Parathyroid adenoma (tissue), 2 donors: ENCODE measurements around the gene OR2L5.

Source experiments
- H2AFZ ChIP-seq: fragments of 300-600 bp; sonication (generic); one replicate; pipeline ENCODE4 v1.7.0; 2017; ENCODE audit warnings: antibody characterized with exemption, mild to moderate bottlenecking
- H3K27ac ChIP-seq: fragments of 300-600 bp; sonication (generic); one replicate; pipeline ENCODE4 v1.7.0; 2017
- H3K27me3 ChIP-seq: fragments of 300-600 bp; sonication (generic); one replicate; pipeline ENCODE4 v1.7.0; 2017; ENCODE audit warnings: low read length; ENCODE audit not compliant: control insufficient read depth, insufficient read depth
- H3K36me3 ChIP-seq: fragments of 300-600 bp; sonication (generic); one replicate; pipeline ENCODE4 v1.7.0; 2017; ENCODE audit warnings: low read length; ENCODE audit not compliant: control insufficient read depth, insufficient read depth
- H3K4me1 ChIP-seq: fragments of 300-600 bp; sonication (generic); one replicate; pipeline ENCODE4 v1.7.0; 2017; ENCODE audit warnings: control low read depth
- H3K4me2 ChIP-seq: fragments of 300-600 bp; sonication (generic); one replicate; pipeline ENCODE4 v1.7.0; 2017; ENCODE audit warnings: low read length
- H3K4me3 ChIP-seq: fragments of 300-600 bp; sonication (generic); one replicate; pipeline ENCODE4 v1.7.0; 2017; ENCODE audit warnings: low read depth, low read length
- H3K79me2 ChIP-seq: fragments of 300-600 bp; sonication (generic); one replicate; pipeline ENCODE4 v1.7.0; 2017; ENCODE audit warnings: control low read depth
- H3K9ac ChIP-seq: fragments of 300-600 bp; sonication (generic); one replicate; pipeline ENCODE4 v1.7.0; 2017; ENCODE audit warnings: mild to moderate bottlenecking
- H3K9me3 ChIP-seq: fragments of 300-600 bp; sonication (generic); one replicate; pipeline ENCODE4 v1.7.0; 2017; ENCODE audit warnings: low read length; ENCODE audit not compliant: control insufficient read depth
- TF ChIP-seq, protein P1 (sequence below): fragments of 300-600 bp; sonication (generic); IDR thresholded peaks from one replicate; pipeline ENCODE4 v1.7.0; 2017; ENCODE audit warnings: antibody characterized with exemption, mild to moderate bottlenecking
- donor health status: primary hyperparathyroidism.

OR2L5 gene, protein sequence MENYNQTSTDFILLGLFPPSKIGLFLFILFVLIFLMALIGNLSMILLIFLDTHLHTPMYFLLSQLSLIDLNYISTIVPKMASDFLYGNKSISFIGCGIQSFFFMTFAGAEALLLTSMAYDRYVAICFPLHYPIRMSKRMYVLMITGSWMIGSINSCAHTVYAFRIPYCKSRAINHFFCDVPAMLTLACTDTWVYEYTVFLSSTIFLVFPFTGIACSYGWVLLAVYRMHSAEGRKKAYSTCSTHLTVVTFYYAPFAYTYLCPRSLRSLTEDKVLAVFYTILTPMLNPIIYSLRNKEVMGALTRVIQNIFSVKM

DNA sequence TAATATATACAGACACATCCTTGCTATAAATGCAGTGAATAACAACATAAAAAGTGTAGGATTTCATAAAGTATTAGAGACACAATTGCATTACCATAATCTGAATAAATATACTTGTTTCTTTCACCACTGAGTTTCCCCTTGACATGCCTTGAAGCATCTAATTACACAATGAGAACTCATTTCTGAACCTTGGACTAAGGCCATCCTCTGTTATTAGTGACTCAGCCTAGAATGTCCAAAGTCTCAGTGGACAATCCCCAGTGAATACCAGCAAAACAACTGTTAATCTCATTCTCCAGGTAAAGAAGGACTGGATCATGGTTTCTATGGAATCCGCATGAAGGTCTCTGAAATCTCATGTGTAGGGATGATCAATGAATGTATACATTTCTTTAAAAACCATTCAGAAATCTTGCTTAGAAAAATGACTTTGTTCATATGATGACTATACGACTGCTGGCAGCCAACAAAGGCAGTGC is at the start of gene OR2L5:
Gene OR2L5 (plus strand): TSS at position 432 of the 482 bp plus-strand sequence. CDS start 8,288 bp downstream, outside the sequence.
- H3K27me3 ChIP-seq: no peaks in the 10 kb centered on the region
- no peaks in the 10 kb centered on the region for H3K36me3 ChIP-seq
- H3K79me2 ChIP-seq: no peaks in the 10 kb centered on the region
- H2AFZ ChIP-seq: no peak within 1 kb of the TSS
- H3K9ac ChIP-seq: no peak within 1 kb of the TSS
- no peak within 1 kb of the TSS for H3K4me2 ChIP-seq
- no peaks in the 10 kb centered on the region for H3K9me3 ChIP-seq
- H3K4me3 ChIP-seq: no peak within 1 kb of the TSS
- TF ChIP-seq, protein P1, sequence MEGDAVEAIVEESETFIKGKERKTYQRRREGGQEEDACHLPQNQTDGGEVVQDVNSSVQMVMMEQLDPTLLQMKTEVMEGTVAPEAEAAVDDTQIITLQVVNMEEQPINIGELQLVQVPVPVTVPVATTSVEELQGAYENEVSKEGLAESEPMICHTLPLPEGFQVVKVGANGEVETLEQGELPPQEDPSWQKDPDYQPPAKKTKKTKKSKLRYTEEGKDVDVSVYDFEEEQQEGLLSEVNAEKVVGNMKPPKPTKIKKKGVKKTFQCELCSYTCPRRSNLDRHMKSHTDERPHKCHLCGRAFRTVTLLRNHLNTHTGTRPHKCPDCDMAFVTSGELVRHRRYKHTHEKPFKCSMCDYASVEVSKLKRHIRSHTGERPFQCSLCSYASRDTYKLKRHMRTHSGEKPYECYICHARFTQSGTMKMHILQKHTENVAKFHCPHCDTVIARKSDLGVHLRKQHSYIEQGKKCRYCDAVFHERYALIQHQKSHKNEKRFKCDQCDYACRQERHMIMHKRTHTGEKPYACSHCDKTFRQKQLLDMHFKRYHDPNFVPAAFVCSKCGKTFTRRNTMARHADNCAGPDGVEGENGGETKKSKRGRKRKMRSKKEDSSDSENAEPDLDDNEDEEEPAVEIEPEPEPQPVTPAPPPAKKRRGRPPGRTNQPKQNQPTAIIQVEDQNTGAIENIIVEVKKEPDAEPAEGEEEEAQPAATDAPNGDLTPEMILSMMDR: no peak
- no peak within 1 kb of the TSS for H3K27ac ChIP-seq
- no peaks in the 10 kb centered on the region for H3K4me1 ChIP-seq

DNA sequence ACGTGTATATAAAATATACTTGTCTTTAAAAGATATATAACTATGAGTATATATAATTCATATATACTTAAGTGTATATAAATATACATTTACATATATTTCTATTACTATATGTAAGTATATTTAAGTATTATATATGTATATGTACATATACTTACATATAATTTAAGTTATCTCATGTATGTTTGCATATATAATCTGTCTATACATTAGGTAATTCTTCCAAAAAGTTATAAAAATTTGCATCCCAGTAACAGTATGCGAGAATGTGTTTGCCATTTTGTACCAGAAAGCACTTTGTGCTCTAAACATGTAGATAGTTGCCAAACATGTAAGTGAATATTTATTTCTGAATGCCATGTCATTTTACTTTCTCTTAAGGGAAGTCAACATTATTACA is 48.5 kb upstream of the OR2L5 start, which contains the start of gene OR2AK2:
Gene OR2AK2 (plus strand): TSS at position 301 of the 400 bp plus-strand sequence. CDS start 144 bp downstream, outside the sequence.
- Histone ChIP-seq H3K79me2 (no peaks in the 10 kb centered on the region), H3K4me2 (no peak within 1 kb of the TSS), H3K9ac (no peak within 1 kb of the TSS), H3K4me1 (no peaks in the 10 kb centered on the region), H3K9me3 (no peaks in the 10 kb centered on the region), H2AFZ (no peak within 1 kb of the TSS), H3K27ac (no peak within 1 kb of the TSS), H3K36me3 (no peaks in the 10 kb centered on the region), H3K4me3 (no peak within 1 kb of the TSS), H3K27me3 (no peaks in the 10 kb centered on the region)
- TF ChIP-seq, protein P1: no peak

DNA sequence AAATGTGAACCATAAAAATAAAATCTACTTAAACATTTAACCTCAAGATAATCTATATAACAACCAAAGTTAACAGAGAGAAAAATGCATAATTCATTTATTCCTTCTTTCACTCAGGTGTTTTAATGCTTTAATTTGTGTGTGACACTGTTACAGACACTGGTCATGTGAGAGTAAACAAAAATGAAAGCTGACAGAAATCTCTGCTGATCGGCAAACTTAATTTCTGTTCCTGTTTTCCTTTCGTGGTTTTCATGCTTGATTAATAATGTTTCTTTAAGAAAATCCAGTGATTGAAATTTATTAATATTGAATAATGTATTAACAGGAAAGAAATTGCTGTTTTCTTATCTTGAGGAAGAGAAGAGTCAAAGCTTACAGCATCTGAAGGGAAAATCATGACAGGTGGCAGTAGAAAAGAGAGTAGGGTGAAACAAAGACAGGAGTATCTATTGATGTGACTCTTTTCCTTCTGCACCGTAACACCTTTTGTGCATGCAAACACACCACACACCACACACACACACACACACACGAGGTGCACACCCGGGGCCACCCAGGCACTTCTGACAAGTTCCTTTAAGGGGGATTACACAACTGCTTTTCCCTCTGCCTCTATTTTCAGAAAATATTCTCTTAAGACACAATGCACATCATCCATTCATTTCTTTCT is 46.8 kb upstream of the OR2L5 start:
- Histone ChIP-seq H3K36me3 (no peaks in the 10 kb centered on the region), H3K4me1 (no peaks in the 10 kb centered on the region), H3K4me3 (no peak overlapping the region), H3K9ac (no peak overlapping the region), H2AFZ (no peak overlapping the region), H3K27me3 (no peaks in the 10 kb centered on the region), H3K79me2 (no peaks in the 10 kb centered on the region), H3K4me2 (no peak overlapping the region), H3K27ac (no peak overlapping the region), H3K9me3 (no peaks in the 10 kb centered on the region)
- TF ChIP-seq, protein P1: no peak

DNA sequence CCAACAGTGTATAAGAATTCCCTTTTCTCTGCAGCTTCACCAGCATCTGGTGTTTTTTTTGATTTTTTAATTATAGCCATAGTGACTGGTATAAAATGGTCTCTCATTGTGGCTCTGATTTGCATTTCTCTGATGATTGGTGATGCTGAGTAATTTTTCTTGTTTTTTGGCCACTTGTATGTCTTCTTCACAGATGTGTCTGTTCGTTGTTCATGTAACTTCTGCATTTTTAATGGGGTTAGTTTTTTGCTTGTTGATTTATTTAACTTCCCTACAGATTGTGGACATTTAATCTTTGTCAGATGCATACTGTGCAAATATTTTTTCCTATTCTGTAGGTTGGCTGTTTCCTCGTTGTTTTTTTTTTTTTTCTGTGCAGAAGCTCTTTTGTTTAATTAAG is 20.5 kb upstream of the OR2L5 start:
- TF ChIP-seq, protein P1: no peak

More for the DNA sequence above, 20.5 kb upstream of the OR2L5 start:
- H2AFZ ChIP-seq: no peak overlapping the region
- H3K79me2 ChIP-seq: no peaks in the 10 kb centered on the region
- no peaks in the 10 kb centered on the region for H3K4me1 ChIP-seq
- H3K9ac ChIP-seq: no peak overlapping the region
- no peak overlapping the region for H3K4me2 ChIP-seq
- no peaks in the 10 kb centered on the region for H3K9me3 ChIP-seq
- H3K4me3 ChIP-seq: no peak overlapping the region
- H3K27me3 ChIP-seq: no peaks in the 10 kb centered on the region
- H3K27ac ChIP-seq: no peak overlapping the region
- H3K36me3 ChIP-seq: no peaks in the 10 kb centered on the region
